Measurements from ENCODE around the gene GBP7.

Gene GBP7

GRCh38 chr1:89112871-89113613, 62.8 kb downstream of the GBP7 start:
- H3K9me3 ChIP-seq (ENCODE audit: insufficient read depth, low read length, severe bottlenecking) = no peaks in the 10 kb centered on the region
- no peaks in the 10 kb centered on the region for H3K27me3 ChIP-seq (ENCODE audit: insufficient read depth, low read length, poor library complexity)
- ATAC-seq (ENCODE audit: insufficient read depth, low read depth) = no peak
- H3K36me3 ChIP-seq (ENCODE audit: insufficient read depth, low read length) = no peaks in the 10 kb centered on the region
- H2AFZ ChIP-seq (ENCODE audit: low read depth, low read length) = no peak overlapping the region
- no peaks in the 10 kb centered on the region for H3K79me2 ChIP-seq (ENCODE audit: insufficient read depth, low read length)
- H3K4me2 ChIP-seq (ENCODE audit: insufficient read depth, low read length) = no peak overlapping the region
- H3K9ac ChIP-seq (ENCODE audit: low read depth, low read length) = no peak overlapping the region
- DNase-seq = no peak
- no peaks in the 10 kb centered on the region for H4K20me1 ChIP-seq (ENCODE audit: insufficient read depth, low read length)
- H3K4me3 ChIP-seq (ENCODE audit: low read depth in 1 of 2, low read length in 2 of 2) = no peak overlapping the region
- H3K4me1 ChIP-seq (ENCODE audit: insufficient read depth, low read length) = no peaks in the 10 kb centered on the region
- TF ChIP-seq CTCF (IDR thresholded peaks at IDR 0.05; ENCODE audit: borderline replicate concordance, extremely low read depth, low read length, poor library complexity, severe bottlenecking) = no peak
- no peak for TF ChIP-seq EZH2 (IDR thresholded peaks at IDR 0.05; ENCODE audit: borderline replicate concordance, low read depth, low read length, severe bottlenecking)
- no peak overlapping the region for H3K27ac ChIP-seq (ENCODE audit: low read length)

- Histone ChIP-seq H3K4me1 (ENCODE audit: insufficient read depth, low read length) (no peaks in the 10 kb centered on the region), H3K4me2 (ENCODE audit: insufficient read depth, low read length) (no peak overlapping the region), H3K9me3 (ENCODE audit: insufficient read depth, low read length, severe bottlenecking) (no peaks in the 10 kb centered on the region), H2AFZ (ENCODE audit: low read depth, low read length) (no peak overlapping the region), H3K4me3 (ENCODE audit: low read depth in 1 of 2, low read length in 2 of 2) (no peak overlapping the region), H4K20me1 (ENCODE audit: insufficient read depth, low read length) (no peaks in the 10 kb centered on the region), H3K27me3 (ENCODE audit: insufficient read depth, low read length, poor library complexity) (no peaks in the 10 kb centered on the region), H3K27ac (ENCODE audit: low read length) (no peak overlapping the region), H3K79me2 (ENCODE audit: insufficient read depth, low read length) (no peaks in the 10 kb centered on the region), H3K36me3 (ENCODE audit: insufficient read depth, low read length) (no peaks in the 10 kb centered on the region), H3K9ac (ENCODE audit: low read depth, low read length) (no peak overlapping the region)
- no peak for ATAC-seq (ENCODE audit: insufficient read depth, low read depth)
- no peak for DNase-seq
- TF ChIP-seq EZH2 (IDR thresholded peaks at IDR 0.05; ENCODE audit: borderline replicate concordance, low read depth, low read length, severe bottlenecking) = no peak
- TF ChIP-seq CTCF (IDR thresholded peaks at IDR 0.05; ENCODE audit: borderline replicate concordance, extremely low read depth, low read length, poor library complexity, severe bottlenecking) = no peak
Measured at GRCh38 chr1:89104687-89105086, 71.1 kb downstream of the GBP7 start.

GRCh38 chr1:89104147-89104546, 71.7 kb downstream of the GBP7 start:
- Histone ChIP-seq H3K36me3 (ENCODE audit: insufficient read depth, low read length) (no peaks in the 10 kb centered on the region), H3K27me3 (ENCODE audit: insufficient read depth, low read length, poor library complexity) (no peaks in the 10 kb centered on the region), H3K9me3 (ENCODE audit: insufficient read depth, low read length, severe bottlenecking) (no peaks in the 10 kb centered on the region), H3K4me2 (ENCODE audit: insufficient read depth, low read length) (no peak overlapping the region), H3K4me1 (ENCODE audit: insufficient read depth, low read length) (no peaks in the 10 kb centered on the region), H3K27ac (ENCODE audit: low read length) (no peak overlapping the region), H3K79me2 (ENCODE audit: insufficient read depth, low read length) (no peaks in the 10 kb centered on the region), H3K4me3 (ENCODE audit: low read depth in 1 of 2, low read length in 2 of 2) (no peak overlapping the region), H3K9ac (ENCODE audit: low read depth, low read length) (no peak overlapping the region), H4K20me1 (ENCODE audit: insufficient read depth, low read length) (no peaks in the 10 kb centered on the region), H2AFZ (ENCODE audit: low read depth, low read length) (no peak overlapping the region)
- TF ChIP-seq CTCF (IDR thresholded peaks at IDR 0.05; ENCODE audit: borderline replicate concordance, extremely low read depth, low read length, poor library complexity, severe bottlenecking) (no peak), EZH2 (IDR thresholded peaks at IDR 0.05; ENCODE audit: borderline replicate concordance, low read depth, low read length, severe bottlenecking) (no peak)
- DNase-seq (no peak), ATAC-seq (ENCODE audit: insufficient read depth, low read depth) (no peak)

Data from DND-41 (cell line).